ENCODE measurements around the gene IGLL5.
"Not testable (repeated sequence)": the region's sequence is repeated elsewhere in the genome, so short reads cannot be mapped to it uniquely, and the experiment has no call there.

IGLL5 gene

DNA sequence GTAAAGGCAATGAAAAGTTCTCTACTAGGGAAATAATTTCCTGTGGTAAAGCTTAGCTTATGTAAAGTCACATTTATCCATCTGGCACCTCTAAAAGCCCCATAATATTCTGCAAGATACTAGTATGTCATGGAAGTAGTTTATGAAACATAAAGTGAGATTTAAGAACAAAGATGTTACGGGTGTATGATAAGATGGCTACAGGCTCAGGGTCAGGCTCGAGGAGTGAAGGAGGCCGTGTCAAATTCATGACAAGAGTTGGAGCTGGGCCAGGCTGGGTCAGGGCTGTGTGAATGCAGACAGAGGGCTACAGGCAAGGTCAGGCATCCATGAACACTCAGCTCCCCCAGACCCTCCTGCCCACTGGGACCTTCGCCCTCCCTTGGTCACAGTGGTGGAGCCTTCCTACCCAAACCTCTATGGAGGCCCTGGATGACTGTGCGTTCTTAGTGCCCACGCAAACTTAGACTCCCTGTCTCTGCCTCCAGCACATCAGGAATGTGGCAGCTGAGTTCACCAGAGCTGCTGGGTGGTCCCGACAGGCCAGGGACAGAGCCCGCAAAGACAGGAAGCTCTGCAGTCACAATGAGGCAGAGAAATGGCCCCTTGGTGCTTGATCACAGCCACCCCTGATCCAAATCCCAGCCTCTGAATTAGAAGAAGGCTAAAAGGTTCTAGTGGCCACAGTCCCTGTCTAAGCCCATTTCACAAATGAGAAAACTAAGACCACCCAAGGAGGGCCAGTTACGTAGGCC is 14.8 kb downstream of the IGLL5 start:
- DNase-seq = no peak

DNA sequence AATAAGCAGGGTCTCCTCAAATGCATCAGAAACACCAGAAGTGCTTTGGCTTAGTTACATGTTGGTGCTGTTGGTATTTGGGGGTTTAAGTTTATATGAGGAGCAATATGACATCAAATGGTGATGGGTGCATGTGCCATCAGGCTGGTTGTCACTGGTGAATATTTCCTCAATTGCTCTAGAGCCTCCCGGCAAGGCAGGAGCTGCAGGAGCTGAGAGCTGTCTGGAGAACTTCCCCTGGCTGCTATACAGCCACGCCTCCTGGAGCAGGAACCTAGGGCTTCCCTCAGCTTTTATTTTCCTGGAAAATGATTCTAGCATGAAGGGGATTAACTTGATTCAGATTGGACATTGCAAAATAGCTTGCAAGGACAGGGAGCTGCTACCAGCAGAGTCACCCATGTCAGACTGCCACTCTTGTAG is 15.8 kb downstream of the IGLL5 start:
- DNase-seq = no peak

DNA sequence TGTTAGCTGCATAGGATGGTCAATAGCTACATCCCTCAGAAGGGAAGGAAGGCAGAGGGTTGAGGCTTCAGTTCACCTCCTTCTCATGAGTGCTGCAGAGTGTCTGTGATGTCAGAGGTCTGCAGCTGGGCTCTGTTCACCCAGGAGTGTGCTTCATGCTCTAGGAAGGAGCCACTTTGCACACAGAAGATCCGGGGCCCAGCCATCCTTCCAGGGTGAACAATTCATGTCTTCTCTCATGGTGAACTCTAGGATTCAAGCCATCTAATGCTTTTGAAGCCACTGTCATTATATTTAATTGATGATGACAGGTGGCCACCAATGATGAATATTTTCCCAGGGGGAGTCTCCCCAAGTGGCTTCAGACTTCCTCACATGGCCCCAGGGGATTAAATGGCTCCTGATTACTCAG is 16.2 kb downstream of the IGLL5 start:
- DNase-seq = not testable (repeated sequence)

DNA sequence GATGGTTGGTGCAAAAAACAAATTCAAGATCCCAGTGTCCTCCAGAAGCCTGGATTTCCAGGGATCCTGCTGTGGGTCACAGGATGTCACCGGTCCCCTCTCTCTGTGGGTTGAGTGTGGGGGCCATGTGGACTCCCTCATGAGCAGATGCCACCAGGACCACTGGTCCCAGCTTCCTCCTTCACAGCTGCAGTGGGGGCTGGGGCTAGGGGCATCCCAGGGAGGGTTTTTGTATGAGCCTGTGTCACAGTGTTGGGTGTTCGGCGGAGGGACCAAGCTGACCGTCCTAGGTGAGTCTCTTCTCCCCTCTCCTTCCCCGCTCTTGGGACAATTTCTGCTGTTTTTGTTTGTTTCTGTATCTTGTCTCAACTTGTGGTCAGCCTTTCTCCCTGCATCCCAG is 17.1 kb downstream of the IGLL5 start:
- DNase-seq = not testable (repeated sequence)

DNA sequence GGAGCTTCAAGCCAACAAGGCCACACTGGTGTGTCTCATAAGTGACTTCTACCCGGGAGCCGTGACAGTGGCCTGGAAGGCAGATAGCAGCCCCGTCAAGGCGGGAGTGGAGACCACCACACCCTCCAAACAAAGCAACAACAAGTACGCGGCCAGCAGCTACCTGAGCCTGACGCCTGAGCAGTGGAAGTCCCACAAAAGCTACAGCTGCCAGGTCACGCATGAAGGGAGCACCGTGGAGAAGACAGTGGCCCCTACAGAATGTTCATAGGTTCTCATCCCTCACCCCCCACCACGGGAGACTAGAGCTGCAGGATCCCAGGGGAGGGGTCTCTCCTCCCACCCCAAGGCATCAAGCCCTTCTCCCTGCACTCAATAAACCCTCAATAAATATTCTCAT is 18.8 kb downstream of the IGLL5 start:
- DNase-seq = not testable (repeated sequence)

DNA sequence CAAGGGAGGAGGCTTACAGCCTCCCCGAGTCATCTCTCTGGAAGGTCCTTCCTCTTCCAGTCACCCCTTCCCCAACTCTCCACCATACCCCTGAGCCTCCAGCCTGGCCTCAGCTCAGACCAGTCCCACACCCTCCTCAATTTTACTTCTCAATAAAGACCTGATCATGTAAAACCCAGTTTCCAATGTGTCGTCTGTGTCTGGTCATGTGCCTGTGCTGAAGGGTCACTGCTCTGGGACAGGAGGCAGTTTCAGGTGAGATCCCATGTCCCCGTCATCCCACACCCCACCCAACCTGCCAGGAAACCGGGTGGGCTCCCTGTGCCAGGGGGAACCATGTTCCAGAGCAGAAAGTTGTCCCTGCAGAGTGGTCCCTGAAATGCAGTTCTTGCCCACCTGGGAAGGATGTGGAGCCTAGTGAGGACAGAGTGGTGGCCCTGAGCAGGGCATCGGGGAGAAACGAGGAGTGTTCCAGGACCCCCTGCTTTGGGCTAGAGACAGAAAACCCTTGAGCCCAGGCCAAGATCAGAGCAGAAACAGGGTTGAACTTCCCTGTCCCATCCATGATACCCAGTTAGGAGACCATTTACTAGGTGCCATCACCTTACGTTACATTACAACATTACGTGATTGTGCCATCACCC is 19.4 kb downstream of the IGLL5 start:
- no peak for DNase-seq

DNA sequence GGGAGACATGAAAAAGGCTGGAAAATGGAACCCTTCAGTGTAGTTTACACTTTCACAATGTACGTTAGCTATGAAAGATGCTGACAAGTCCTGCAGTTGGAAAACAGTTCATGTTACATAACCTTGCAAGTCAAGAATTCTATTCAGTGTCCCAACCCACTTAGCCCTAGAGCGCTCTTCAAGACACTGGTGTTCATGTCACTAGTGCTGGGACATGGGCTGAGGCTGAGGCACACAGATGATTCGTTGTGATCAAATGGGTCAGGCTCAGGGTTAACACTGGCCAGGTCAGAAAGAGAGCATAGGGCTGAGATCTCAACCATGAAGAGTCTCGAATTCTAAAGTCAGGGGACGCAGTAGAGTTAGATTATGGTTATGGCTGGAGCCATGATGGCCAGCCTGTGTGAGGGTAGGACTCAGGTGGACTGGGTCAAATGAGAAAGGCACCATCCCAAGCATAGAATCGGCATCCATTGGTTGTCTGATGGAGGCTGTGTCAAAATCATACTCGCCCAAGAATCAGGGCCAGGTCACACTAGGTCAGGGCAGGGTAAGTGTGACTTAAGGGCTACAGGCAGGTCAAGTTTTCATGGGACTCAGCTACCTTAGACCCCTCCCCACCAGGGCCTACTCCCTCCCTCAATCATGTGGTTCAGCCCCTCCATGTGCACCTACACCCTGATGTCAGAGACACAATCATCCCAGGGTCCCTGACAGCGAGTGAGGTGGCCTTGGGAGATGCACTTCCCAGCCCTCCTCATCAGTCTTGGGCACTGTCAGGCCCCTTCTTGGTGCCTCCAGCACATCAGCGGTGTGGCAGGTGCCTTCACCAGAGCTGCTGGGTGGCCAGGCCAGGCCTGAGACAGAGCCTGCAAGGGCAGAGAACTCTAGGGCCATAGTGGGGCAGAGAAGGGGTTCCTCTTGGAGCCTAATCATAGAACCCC is 20.2 kb downstream of the IGLL5 start:
- no peak for DNase-seq

DNA sequence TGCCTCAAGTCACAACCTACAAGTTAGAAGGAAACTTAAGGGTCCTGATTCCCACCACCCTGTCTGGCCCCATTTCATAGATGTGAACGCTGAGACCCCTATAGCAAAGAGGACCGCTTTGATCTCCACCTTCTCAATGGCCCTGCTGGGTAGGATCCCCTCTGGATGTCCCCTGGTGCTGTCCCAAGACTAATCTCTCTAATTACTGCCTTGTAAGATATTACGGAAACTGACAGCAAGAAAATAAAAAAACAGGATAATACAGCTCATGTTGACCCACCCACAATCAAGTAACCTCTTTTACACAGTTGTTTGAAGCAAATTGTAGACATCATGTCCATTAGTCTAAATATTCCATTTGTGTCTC is 20.9 kb downstream of the IGLL5 start:
- DNase-seq = no peak

DNA sequence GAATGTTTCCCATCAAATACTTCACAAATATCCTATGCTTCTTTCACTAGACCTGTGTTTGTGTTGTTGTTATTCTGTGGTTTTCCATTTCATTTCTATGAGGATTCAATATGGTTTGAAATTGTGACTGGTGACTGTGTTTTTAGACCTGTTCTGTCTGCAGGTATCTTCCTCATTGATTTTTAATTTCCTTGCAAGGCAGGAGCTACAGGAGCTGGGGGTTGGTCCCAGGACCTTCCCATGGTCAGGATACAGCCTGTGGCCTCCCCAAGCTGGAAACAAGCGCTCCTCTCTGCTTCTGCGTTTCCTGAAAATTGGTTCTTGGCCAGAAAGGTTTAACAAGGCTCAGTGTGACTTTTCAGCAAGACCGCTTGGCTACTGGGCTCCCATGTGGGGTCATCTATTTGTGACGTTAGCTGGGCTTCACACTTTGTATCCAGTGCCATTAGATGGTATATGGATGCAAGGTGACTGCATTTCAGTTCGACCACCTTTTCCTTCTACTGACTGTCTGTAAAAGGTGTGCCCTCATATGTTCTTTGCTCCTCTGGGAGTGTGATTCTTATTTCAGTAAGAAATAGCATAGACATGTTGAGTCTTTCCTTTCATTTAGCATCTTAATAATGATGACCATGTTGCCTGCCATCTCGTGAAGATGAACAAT is 21.5 kb downstream of the IGLL5 start:
- no peak for DNase-seq

DNA sequence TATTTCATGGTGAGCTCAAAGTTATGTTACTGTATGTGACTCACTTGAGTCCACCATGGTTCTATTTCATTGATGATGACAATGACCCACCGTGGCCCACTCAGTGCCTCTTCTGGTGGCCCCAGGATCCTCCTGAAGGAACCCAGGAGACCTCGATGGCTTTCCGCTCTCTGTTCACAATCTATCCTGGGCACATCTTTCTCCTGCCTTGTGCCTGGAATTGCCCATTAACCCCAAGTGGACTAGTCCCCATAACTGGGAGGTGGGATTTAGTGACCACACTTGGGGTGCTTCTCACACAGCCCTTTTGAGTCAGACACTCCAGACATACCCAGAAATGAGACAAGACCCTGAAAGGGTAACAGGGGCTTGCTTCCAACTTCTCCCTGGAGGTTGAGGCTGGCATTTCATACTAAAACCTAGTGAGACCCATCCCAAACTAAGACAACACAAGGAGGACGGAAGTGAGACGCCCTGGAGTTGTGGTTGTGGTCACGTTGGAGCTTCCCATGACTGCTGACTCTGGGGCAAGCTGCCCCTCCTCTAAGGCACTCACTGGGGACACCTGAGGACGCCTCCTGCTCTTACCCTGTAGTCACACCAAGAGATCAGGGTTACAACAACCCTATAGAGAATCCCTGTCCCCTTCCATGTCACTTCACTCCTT is 22.1 kb downstream of the IGLL5 start:
- DNase-seq = no peak

DNA sequence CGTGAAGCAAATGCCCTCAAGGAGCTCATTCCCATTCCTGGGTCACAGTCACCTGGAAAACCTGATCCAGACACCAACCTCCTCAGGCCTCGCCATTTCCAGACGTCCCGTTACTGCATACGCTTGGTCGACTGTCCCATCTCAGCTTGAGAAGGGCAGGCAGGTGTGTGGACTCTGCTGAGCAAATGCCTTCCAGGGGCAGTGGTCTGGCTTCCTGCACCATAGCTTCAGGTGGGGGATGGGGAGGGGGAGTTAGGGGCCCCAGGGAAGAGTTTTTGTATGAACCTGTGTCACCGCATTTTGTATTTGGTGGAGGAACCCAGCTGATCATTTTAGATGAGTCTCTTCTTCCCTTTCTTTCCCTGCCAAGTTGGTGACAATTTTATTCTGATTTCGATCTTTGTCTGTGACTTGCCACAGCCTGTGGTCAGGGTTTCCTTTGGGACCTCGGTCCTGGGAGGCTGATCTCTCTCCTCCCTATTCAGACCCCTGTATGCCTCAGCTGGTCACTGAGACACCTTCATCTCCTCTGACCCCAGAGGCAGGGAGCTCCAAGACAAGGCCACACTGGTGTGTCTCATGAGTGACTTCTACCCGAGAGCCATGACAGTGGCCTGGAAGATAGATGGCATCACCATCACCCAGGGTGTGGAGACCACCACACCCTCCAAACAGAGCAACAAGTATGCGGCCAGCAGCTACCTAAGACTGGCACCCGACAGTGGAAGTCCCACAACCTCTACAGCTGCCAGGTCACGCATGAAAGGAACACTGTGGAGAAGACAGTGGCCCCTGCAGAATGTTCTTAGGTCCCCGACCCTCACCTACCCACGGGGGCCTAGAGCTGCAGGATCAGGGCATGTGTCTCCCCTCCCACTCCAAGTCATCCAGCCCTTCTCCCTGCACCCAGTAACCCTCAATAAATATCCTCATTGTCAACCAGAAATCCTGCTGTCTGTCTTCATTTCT is 22.9 kb downstream of the IGLL5 start:
- DNase-seq = no peak

DNA sequence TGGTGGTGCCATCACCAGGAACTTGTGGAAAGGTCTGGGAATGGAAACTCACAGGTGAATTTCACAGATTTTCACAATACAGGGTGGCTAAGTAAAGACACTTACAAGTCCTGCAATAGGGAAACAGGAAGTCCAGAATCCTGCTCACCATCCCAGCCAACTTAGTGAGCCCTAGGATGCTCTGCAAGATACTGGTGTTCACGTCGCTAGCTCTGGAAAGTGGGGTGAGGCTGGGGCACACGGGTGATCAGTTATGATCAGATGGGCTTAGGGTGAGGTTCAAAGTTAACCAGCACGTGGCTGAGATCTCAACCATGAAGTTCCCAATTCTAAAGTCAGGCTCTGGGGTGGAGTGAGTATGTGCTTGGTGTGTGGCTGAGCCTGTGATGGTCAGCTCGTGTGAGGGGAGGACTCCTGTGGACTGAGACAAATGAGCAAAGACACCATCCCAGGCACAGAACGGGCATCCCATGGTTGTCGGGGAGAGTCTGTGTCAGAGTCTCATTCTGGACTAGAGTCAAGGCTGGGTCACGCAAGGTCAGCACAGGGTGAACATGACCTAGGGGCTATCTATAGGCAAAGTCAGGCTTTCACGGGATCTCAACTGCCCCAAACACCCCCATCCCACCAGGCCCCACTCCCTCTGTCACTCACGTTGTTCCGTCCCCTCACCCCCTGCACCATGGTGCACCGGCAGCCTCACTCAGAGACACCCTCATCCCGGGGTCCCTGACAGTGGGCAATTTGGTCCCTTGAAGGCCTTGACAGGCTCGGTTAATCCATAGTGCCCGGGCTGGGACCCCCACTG is 23.9 kb downstream of the IGLL5 start:
- no peak for DNase-seq

DNA sequence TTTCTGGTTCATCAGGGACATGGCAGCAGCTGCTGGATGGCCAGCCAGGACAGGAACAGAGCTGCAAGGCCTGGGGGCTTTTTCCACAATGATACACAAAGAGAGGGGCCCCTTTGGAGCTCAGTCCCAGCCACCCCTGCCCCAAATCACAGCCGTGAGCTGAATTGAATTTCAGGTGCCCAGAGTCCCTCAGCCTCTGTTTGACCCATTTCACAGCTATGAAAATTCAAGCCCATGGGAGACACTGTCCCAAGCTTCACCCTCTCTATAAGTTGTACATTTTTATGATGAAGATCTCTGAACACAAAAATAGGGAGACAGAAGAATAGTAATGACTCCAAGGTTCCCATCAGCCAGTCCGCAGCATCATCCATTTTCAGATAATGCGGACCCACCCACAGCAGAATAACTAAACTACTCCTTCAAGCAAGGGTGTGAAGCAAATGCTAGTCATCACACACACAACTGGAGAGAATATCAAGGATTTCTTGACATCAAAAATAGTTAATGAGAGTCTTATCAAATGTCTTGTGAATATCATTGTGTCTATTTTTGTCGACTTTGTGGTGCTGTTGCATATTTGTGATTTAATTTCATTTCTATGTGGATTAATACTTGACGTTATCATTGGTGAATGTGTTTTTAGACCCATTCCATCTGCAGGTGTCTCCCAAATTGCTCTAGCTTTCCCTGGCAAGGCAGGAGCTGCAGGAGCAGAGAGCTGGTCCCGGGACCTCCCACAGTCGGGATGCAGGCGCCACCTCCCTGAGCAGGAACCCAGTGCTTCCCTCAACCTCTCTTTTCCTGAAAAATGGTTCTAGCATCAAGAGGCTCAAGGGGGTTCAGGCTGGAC is 24.7 kb downstream of the IGLL5 start:
- no peak for DNase-seq

DNA sequence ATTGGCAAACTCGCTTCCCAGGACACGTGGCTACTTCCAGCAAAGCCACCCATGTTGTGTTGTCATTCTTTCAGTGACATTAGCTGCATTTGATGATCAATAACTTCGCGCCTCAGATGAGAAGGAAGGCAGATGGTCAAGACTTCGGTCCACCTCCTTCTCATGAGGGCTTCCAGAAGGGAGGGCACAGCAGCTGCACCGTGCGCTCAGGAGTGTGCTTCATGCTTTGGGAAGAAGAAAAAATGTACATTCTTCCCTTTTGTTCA is 25.3 kb downstream of the IGLL5 start:
- DNase-seq = no peak

DNA sequence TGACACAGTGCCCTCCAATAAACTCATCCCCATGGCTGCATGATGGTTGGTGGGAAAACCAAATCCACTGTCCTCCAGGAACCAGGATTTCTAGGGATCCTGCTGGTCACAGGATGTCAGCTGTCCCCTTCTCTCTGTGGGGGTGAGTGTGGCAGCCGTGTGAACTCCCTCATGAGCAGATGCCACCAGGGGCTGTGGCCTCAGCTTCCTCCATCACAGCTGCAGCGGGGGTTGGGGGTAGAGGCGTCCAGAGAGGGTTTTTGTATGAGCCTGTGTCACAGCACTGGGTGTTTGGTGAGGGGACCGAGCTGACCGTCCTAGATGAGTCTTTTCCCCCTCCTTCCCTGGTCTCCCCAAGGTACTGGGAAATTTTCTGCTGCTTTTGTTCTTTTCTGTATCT is 26.4 kb downstream of the IGLL5 start:
- DNase-seq = no peak

DNA sequence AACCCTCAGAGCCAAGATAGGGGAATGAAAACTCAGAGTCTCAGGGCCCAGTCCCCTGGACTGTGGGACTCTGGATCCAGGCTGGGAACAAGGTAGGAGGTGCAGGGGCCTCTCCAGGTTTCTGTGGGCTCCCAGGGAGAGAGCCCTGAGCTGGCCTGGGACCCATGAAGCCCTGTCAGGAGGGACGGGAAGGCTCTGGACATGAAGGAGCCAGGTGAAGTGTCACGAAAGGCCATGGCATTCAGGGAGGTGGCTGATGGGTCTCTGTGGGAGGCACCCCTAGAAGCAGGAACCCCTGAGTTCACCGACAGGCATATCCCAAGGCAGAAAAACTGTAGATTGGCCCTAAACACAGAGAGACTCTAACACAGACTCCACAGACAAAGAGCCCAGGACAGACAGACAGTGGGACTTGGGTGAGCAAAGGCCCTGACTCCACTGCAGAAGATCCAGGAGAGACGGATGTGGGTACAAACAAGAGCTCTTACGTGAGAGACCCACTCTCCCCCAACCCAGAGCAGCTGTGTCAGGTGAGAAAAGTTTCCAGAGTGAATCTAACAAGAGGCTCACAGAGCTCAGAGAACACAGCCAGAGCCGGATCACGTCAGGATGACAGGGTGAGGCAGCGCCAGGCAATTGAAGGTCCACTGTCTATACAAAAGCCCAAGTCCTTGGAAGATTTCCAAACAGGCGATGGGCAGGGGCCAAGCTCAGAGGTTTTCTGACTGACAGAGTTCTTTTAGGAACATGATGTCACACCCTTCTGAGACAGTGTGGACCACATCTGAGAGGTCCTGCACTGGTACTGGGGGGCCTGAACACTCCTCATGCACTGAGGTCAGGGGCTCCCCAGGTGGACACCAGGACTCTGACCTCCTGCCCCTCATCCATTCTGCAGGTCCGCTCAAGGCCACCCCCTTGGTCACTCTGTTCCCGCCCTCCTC is 27.4 kb downstream of the IGLL5 start:
- no peak for DNase-seq

DNA sequence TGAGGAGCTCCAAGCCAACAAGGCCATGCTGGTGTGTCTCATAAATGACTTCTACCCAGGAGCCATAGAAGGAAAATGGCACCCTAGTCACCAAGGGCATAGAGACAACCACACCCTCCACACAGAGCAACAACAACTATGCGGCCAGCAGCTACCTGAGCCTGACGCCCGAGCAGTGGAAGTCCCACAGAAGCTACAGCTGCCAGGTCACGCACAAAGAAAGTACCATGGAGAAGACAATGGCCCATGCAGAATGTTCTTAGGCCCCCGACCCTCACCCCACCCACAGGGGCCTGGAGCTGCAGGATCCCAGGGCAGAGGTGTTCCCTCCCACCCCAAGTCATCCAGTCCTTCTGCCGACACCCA is 28.0 kb downstream of the IGLL5 start:
- no peak for DNase-seq

DNA sequence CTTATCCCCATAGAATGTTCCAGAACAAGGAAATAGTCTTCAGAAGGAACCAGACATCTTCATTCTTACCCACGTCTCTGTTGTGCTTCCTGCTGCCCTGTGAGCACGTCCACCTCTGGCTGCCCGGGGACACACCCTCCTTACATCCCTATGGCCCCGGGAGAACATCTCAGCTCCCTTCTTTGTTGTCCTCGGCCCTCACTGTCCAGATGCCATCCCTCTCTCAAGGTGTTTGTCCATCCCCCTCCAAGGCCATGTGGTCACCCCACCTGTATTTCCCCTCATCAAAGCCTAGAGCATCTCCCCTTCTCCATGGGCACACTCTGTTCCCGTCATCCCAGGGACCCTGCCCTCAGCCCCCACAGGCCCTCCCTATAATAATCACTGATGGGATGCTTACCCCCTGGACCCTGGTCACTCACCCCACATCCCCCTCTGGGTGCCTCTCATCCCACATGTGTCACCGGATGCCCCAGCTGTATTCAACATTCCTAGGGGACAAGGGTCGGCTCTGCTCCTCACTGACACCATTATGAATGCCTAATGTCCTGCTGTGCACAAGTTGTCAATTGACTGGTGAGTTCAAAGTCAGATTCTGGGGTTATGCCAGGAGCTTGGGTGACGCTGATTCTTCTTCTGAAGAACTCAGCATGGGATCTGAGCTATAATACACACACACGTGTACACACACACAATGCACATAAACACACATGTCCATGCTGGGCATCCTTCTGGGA is 28.8 kb downstream of the IGLL5 start:
- DNase-seq = no peak

Measured in CD4-positive, alpha-beta T cell treated with Interferon alpha-2 for 1 hour (primary cell).